Calu3 (cell line): ENCODE measurements around the gene CALCOCO1. TPM values are rescaled to one million over a fixed set of nuclear protein-coding genes. Genes with fewer than 3 reads are reported as not detected.
"Not testable (repeated sequence)": the region's sequence is repeated elsewhere in the genome, so short reads cannot be mapped to it uniquely, and the experiment has no call there.

Source experiments
- BruUV-seq: library from RNA; stranded (reverse); fragments of 400-500 nt; replicated peaks from 2 replicates; lab custom pipeline; 2021; lab: Mats Ljungman, UMichigan
- CTCF ChIA-PET: fragments of 300-600 bp; sonication (Branson Sonifier 250); formaldehyde crosslinking; loops from one replicate; lab custom pipeline; 2022; ENCODE audit warnings: antibody characterized with exemption; lab: Charles Lee
- DNase-seq: peaks from one replicate; pipeline ENCODE4 v3.0.0; 2022
- H3K27ac Mint-ChIP-seq: one replicate; pipeline ENCODE4 v1.8.0; 2022; ENCODE audit warnings: mixed read lengths; ENCODE audit not compliant: unreplicated experiment
- H3K27me3 Mint-ChIP-seq: one replicate; pipeline ENCODE4 v1.8.0; 2022; ENCODE audit warnings: mixed read lengths; ENCODE audit not compliant: unreplicated experiment
- H3K36me3 Mint-ChIP-seq: one replicate; pipeline ENCODE4 v1.8.0; 2022; ENCODE audit warnings: mild to moderate bottlenecking, moderate library complexity, mixed read lengths; ENCODE audit not compliant: insufficient read depth, unreplicated experiment
- H3K4me1 Mint-ChIP-seq: one replicate; pipeline ENCODE4 v1.8.0; 2022; ENCODE audit warnings: mild to moderate bottlenecking, low read depth, mixed read lengths; ENCODE audit not compliant: unreplicated experiment
- H3K4me3 Mint-ChIP-seq: one replicate; pipeline ENCODE4 v1.8.0; 2022; ENCODE audit warnings: mild to moderate bottlenecking, low read depth, moderate library complexity, mixed read lengths; ENCODE audit not compliant: unreplicated experiment
- H3K9me3 Mint-ChIP-seq: one replicate; pipeline ENCODE4 v1.8.0; 2022; ENCODE audit warnings: low read depth, mixed read lengths; ENCODE audit not compliant: unreplicated experiment
- CTCF ChIP-seq: fragments of 200-600 bp; IDR thresholded peaks from one replicate; pipeline ENCODE4 v1.8.0; 2022; ENCODE audit warnings: antibody characterized with exemption; ENCODE audit not compliant: unreplicated experiment
- intact Hi-C: fragments of 100-400 bp; cut with micrococcal nuclease; formaldehyde crosslinking; loops from one replicate; pipeline ENCODE4 v1.10.0; 2022; ENCODE audit not compliant: unreplicated experiment
- total RNA-seq: library from RNA; stranded (reverse); gene quantifications from 2 replicates; pipeline ENCODE4 v1.2.3, GENCODE V29; 2022

The CALCOCO1 gene
- total RNA-seq, 1 experiment from 2014 or later: 42.1 TPM

DNA sequence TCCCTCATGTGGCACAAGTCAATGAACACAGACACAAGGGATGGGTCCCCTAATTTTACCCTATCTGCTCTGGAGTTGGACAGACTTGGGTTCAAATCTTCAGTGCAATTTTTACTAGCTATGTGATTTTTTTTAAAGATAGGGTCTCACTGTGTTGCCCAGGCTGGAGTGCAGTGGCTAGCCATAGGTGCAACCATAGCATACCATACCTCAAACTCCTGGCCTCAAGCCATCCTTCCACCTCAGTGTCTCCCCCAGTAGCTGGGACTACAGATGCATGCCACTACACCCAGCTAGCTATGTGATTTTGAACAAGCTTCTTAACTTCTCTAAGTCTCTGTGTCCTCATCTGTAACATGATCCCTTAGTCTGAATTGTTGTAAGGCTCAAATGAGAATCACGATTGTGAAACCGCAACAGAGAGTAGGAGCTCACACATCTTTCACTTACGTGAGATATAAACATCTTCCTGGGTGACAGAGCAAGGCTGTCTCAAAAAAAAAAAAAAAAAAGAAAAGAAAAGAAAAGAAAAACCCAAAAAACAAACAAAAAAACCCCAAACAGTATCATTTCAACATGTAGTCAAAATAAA lies 4.7 kb downstream of the CALCOCO1 start:
- CTCF ChIA-PET: interaction anchor here (0.6 to 1.3 kb wide), 2 partner anchors 19 to 21 kb away, joined by 5 to 7 read pairs; no protein-coding TSS in a partner anchor
- intact Hi-C loops: no loop called here
- H3K27ac Mint-ChIP-seq: no peak overlapping the region
- no peak for DNase-seq
- peaks cover 10% of the 10 kb centered on the region for H3K4me1 Mint-ChIP-seq
- peaks cover 9% of the 10 kb centered on the region for H3K36me3 Mint-ChIP-seq
- no peak overlapping the region for H3K4me3 Mint-ChIP-seq
- TF ChIP-seq CTCF: no peak
- H3K9me3 Mint-ChIP-seq: no peaks in the 10 kb centered on the region
- H3K27me3 Mint-ChIP-seq: no peaks in the 10 kb centered on the region
- no TSS peak for BruUV-seq

DNA sequence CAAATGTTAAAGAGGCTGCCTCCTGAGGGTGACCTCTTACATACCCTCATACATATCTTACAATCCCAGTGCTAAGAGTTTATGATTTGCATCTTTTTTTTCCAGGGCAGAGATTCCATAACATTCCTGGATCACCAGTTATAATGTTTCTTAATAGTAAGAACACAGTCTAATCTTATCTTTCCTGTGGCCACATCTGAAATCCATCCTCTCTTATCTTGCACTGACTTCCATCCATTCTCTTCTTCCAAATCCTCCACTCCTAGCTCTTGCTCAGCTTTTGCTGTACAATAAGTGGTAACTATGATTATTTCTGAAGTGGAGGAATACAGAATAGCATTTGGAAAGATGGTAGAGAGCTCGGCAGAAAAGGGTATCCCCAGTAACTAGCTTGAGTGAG lies 6.3 kb downstream of the CALCOCO1 start:
- Mint-ChIP-seq H3K9me3 (no peaks in the 10 kb centered on the region), H3K27me3 (no peaks in the 10 kb centered on the region), H3K4me3 (no peak overlapping the region), H3K4me1 (peaks cover 7% of the 10 kb centered on the region), H3K36me3 (peaks cover 4% of the 10 kb centered on the region), H3K27ac (no peak overlapping the region)
- TF ChIP-seq CTCF: no peak
- BruUV-seq: no TSS peak
- intact Hi-C loops: no loop called here
- DNase-seq: no peak
- CTCF ChIA-PET: no interaction called here

GRCh38 chr12:53719649-53720048 lies 7.6 kb downstream of the CALCOCO1 start:
- CTCF ChIA-PET: no interaction called here

GRCh38 chr12:53718567-53718966 lies 8.7 kb downstream of the CALCOCO1 start:
- BruUV-seq, H3K36me3 Mint-ChIP-seq, H3K4me1 Mint-ChIP-seq, H3K27me3 Mint-ChIP-seq, intact Hi-C loops, DNase-seq, H3K27ac Mint-ChIP-seq, H3K4me3 Mint-ChIP-seq, H3K9me3 Mint-ChIP-seq: not testable (repeated sequence)
- CTCF ChIA-PET: interaction anchor here (0.7 kb wide), 1 partner anchor 219 kb away, joined by 4 read pairs; no protein-coding TSS in a partner anchor

More at GRCh38 chr12:53719649-53720048, 7.6 kb downstream of the CALCOCO1 start:
- no peak overlapping the region for H3K4me3 Mint-ChIP-seq
- intact Hi-C loops: no loop called here
- no peaks in the 10 kb centered on the region for H3K4me1 Mint-ChIP-seq
- no peak overlapping the region for H3K27ac Mint-ChIP-seq
- no peaks in the 10 kb centered on the region for H3K9me3 Mint-ChIP-seq
- no peak for DNase-seq
- H3K27me3 Mint-ChIP-seq: no peaks in the 10 kb centered on the region
- TF ChIP-seq CTCF: no peak
- BruUV-seq: no TSS peak
- H3K36me3 Mint-ChIP-seq: peaks cover 4% of the 10 kb centered on the region

GRCh38 chr12:53717319-53717718 lies 9.9 kb downstream of the CALCOCO1 start:
- no TSS peak for BruUV-seq
- peaks cover 4% of the 10 kb centered on the region for H3K36me3 Mint-ChIP-seq
- H3K4me3 Mint-ChIP-seq: no peak overlapping the region
- CTCF ChIA-PET: interaction anchor here (0.6 kb wide), 1 partner anchor 306 kb away, joined by 3 read pairs; no protein-coding TSS in a partner anchor
- DNase-seq: no peak
- H3K27ac Mint-ChIP-seq: no peak overlapping the region
- no peaks in the 10 kb centered on the region for H3K9me3 Mint-ChIP-seq
- no peaks in the 10 kb centered on the region for H3K4me1 Mint-ChIP-seq
- intact Hi-C loops: no loop called here
- H3K27me3 Mint-ChIP-seq: peaks cover 17% of the 10 kb centered on the region
- TF ChIP-seq CTCF: no peak
